Ovary (tissue), 3 donors: Measurements from ENCODE around the gene TOP2A.

Experiments
- CTCF ChIP-seq, 3 donors: fragments of 450-650 bp in 2 of 3; fragments of 200-600 bp in 1 of 3; IDR thresholded peaks; one replicate each; pipeline versions ENCODE4 v1.5.1 to v1.8.0; 2016 to 2022; ENCODE audit warnings: antibody characterized with exemption in 3 of 3, mild to moderate bottlenecking in 1 of 3
- POLR2A ChIP-seq: fragments of 450-650 bp; IDR thresholded peaks from one replicate; pipeline ENCODE4 v1.6.1; 2017; ENCODE audit warnings: antibody characterized with exemption, mild to moderate bottlenecking, moderate library complexity
- donor health status: DM: no; HTN: no; CAD: no.

- no peak for TF ChIP-seq CTCF (IDR thresholded peaks at IDR 0.05)
- TF ChIP-seq POLR2A = no peak
Measured at GRCh38 chr17:40348136-40348504, 69.6 kb downstream of the TOP2A start.
